ENCODE data around the gene CCL4. TPM values are rescaled to one million over a fixed set of nuclear protein-coding genes. Genes with fewer than 3 reads are reported as not detected.

CCL4 gene
- total RNA-seq, 2 donors from 2014 or later, result not detected

GRCh38 chr17:36142806-36143205 is 39.2 kb downstream of the CCL4 start:
- Histone ChIP-seq H3K36me3 (ENCODE audit: control insufficient read depth, insufficient read depth, low read length) (no peaks in the 10 kb centered on the region), H3K4me1 (ENCODE audit: control insufficient read depth, insufficient read depth, low read length) (no peaks in the 10 kb centered on the region), H3K9me3 (ENCODE audit: control insufficient read depth, low read length) (no peaks in the 10 kb centered on the region), H3K27ac (ENCODE audit: low read depth, low read length) (no peak overlapping the region), H3K4me3 (ENCODE audit: low read length) (no peak overlapping the region), H3K27me3 (ENCODE audit: control insufficient read depth, insufficient read depth, low read length, poor library complexity, severe bottlenecking) (no peaks in the 10 kb centered on the region), H3K9ac (ENCODE audit: extremely low read depth, low read length, poor library complexity, severe bottlenecking) (no peak overlapping the region)
- Mint-ChIP-seq H3K27ac (no peak overlapping the region), H3K4me1 (peaks cover 3% of the 10 kb centered on the region), H3K4me3 (no peak overlapping the region), H3K36me3 (ENCODE audit: low read depth) (no peaks in the 10 kb centered on the region), H3K27me3 (ENCODE audit: insufficient read depth) (peaks cover 8% of the 10 kb centered on the region), H3K9me3 (no peaks in the 10 kb centered on the region)
- peak; percentile 23 for DNase-seq
- no peak for TF ChIP-seq CTCF (conservative IDR thresholded peaks at IDR 0.05)
- 94 to 95% methylated on average over 4 to 8 of the region's 8 CpGs for WGBS, 2 experiments (ENCODE audit: insufficient coverage in 1 of 2, insufficient read length in 1 of 2)

DNA sequence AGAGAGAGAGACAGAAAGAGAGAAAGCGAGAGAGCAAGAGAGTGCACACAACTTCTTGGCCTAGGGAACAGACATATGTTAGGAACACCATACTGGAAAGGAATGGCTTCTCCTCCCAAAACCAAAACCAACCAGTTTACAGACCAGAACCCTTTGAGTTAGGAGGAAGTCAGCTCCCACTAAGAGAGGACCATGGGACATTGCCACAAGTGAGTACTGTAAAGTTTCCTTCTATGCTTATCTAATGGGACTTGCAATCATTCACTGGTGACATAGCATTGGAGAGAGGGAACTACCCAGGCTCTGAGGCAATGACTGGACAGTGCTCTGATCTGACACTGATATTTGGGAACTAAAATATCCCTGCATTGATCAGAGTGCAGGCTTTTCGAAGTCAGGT is 40.4 kb downstream of the CCL4 start:
- 92 to 96% methylated on average over 2 of the region's 2 CpGs for WGBS, 2 experiments (ENCODE audit: insufficient coverage in 1 of 2, insufficient read length in 1 of 2)
- H3K9me3 Mint-ChIP-seq, result no peaks in the 10 kb centered on the region
- no peak overlapping the region for H3K27ac Mint-ChIP-seq
- peaks cover 3% of the 10 kb centered on the region for H3K4me1 Mint-ChIP-seq
- no peak overlapping the region for H3K4me3 Mint-ChIP-seq
- no peak overlapping the region for H3K4me3 ChIP-seq (ENCODE audit: low read length)
- no peaks in the 10 kb centered on the region for H3K27me3 ChIP-seq (ENCODE audit: control insufficient read depth, insufficient read depth, low read length, poor library complexity, severe bottlenecking)
- H3K27me3 Mint-ChIP-seq (ENCODE audit: insufficient read depth), result peaks cover 8% of the 10 kb centered on the region
- no peaks in the 10 kb centered on the region for H3K4me1 ChIP-seq (ENCODE audit: control insufficient read depth, insufficient read depth, low read length)
- no peak for TF ChIP-seq CTCF (conservative IDR thresholded peaks at IDR 0.05)
- no peaks in the 10 kb centered on the region for H3K36me3 ChIP-seq (ENCODE audit: control insufficient read depth, insufficient read depth, low read length)
- no peak overlapping the region for H3K27ac ChIP-seq (ENCODE audit: low read depth, low read length)
- peak; percentile 28 for DNase-seq
- no peaks in the 10 kb centered on the region for H3K9me3 ChIP-seq (ENCODE audit: control insufficient read depth, low read length)
- no peak overlapping the region for H3K9ac ChIP-seq (ENCODE audit: extremely low read depth, low read length, poor library complexity, severe bottlenecking)
- H3K36me3 Mint-ChIP-seq (ENCODE audit: low read depth), result no peaks in the 10 kb centered on the region

- Histone ChIP-seq H3K36me3 (ENCODE audit: control insufficient read depth, insufficient read depth, low read length) (no peaks in the 10 kb centered on the region), H3K9me3 (ENCODE audit: control insufficient read depth, low read length) (no peaks in the 10 kb centered on the region), H3K27me3 (ENCODE audit: control insufficient read depth, insufficient read depth, low read length, poor library complexity, severe bottlenecking) (no peaks in the 10 kb centered on the region), H3K4me3 (ENCODE audit: low read length) (no peak overlapping the region), H3K4me1 (ENCODE audit: control insufficient read depth, insufficient read depth, low read length) (no peaks in the 10 kb centered on the region), H3K9ac (ENCODE audit: extremely low read depth, low read length, poor library complexity, severe bottlenecking) (no peak overlapping the region), H3K27ac (ENCODE audit: low read depth, low read length) (no peak overlapping the region)
- WGBS, 2 experiments (ENCODE audit: insufficient coverage in 1 of 2, insufficient read length in 1 of 2), result 90 to 100% methylated on average over 4 to 5 of the region's 5 CpGs
- no peaks in the 10 kb centered on the region for H3K9me3 Mint-ChIP-seq
- peak; percentile 3 for DNase-seq
- H3K4me1 Mint-ChIP-seq, result peaks cover 7% of the 10 kb centered on the region
- no peak overlapping the region for H3K27ac Mint-ChIP-seq
- no peaks in the 10 kb centered on the region for H3K36me3 Mint-ChIP-seq (ENCODE audit: low read depth)
- peaks cover 12% of the 10 kb centered on the region for H3K27me3 Mint-ChIP-seq (ENCODE audit: insufficient read depth)
- H3K4me3 Mint-ChIP-seq, result no peak overlapping the region
- TF ChIP-seq CTCF (conservative IDR thresholded peaks at IDR 0.05), result no peak
Observed at GRCh38 chr17:36144981-36145729, 41.5 kb downstream of the CCL4 start.
